Keratinocyte (primary cell): ENCODE results near the gene RIC1. TPM values are rescaled to one million over a fixed set of nuclear protein-coding genes. Genes with fewer than 3 reads are reported as not detected.

Experiments used
- DNase-seq: peaks from one replicate; pipeline ENCODE4 v3.0.0-alpha.2; 2011; ENCODE audit warnings: low read depth, missing footprints, low spot score
- FAIRE-seq: peaks from 2 replicates; lab custom pipeline; 2011; peaks lifted over from hg19 to GRCh38; lab: Jason Lieb, UNC
- H2AFZ ChIP-seq: 2 replicates; pipeline ENCODE4 v1.6.0; 2012; ENCODE audit warnings: low read length, control low read depth, inconsistent platforms; ENCODE audit not compliant: control insufficient read depth
- H3K27ac ChIP-seq: 2 replicates; pipeline ENCODE4 v1.5.1; 2011; ENCODE audit warnings: low read length; ENCODE audit not compliant: control insufficient read depth, insufficient read depth
- H3K27me3 ChIP-seq: 3 replicates; pipeline ENCODE4 v1.6.0; 2011; ENCODE audit warnings: low read length; ENCODE audit not compliant: control insufficient read depth, insufficient read depth; ENCODE audit errors: extremely low read depth
- H3K36me3 ChIP-seq, 2 experiments: 2 replicates in 1 of 2; 3 replicates in 1 of 2; pipeline ENCODE4 v1.5.1; 2011; ENCODE audit warnings: low read length in 2 of 2, mild to moderate bottlenecking in 1 of 2; ENCODE audit not compliant: control insufficient read depth in 2 of 2, insufficient read depth in 2 of 2; ENCODE audit errors: extremely low read depth in 1 of 2
- H3K4me1 ChIP-seq: 3 replicates; pipeline ENCODE4 v1.5.1; 2011; ENCODE audit warnings: low read length; ENCODE audit not compliant: control insufficient read depth, insufficient read depth; ENCODE audit errors: extremely low read depth
- H3K4me2 ChIP-seq: 3 replicates; pipeline ENCODE4 v1.6.0; 2011; ENCODE audit warnings: low read depth, low read length; ENCODE audit not compliant: control insufficient read depth, insufficient read depth; ENCODE audit errors: extremely low read depth
- H3K4me3 ChIP-seq, 3 experiments: fragments of 200-600 bp in 1 of 3; sonication (generic) in 1 of 3; 2 replicates in 2 of 3; 3 replicates in 1 of 3; pipeline ENCODE4 v1.5.1; 2011 to 2016; ENCODE audit warnings: low read length in 3 of 3, mild to moderate bottlenecking in 3 of 3, control low read depth in 2 of 3, inconsistent platforms in 1 of 3, low read depth in 1 of 3, mixed read lengths in 1 of 3, mixed run types in 1 of 3, moderate library complexity in 1 of 3; ENCODE audit not compliant: control insufficient read depth in 2 of 3, insufficient read depth in 2 of 3; ENCODE audit errors: extremely low read depth in 1 of 3
- H3K79me2 ChIP-seq: 2 replicates; pipeline ENCODE4 v1.6.0; 2012; ENCODE audit warnings: low read length; ENCODE audit not compliant: control insufficient read depth, insufficient read depth
- H3K9ac ChIP-seq: 3 replicates; pipeline ENCODE4 v1.6.0; 2011; ENCODE audit warnings: low read length; ENCODE audit not compliant: control insufficient read depth, insufficient read depth; ENCODE audit errors: extremely low read depth
- H3K9me1 ChIP-seq: 3 replicates; pipeline ENCODE4 v1.6.0; 2011; ENCODE audit warnings: low read length; ENCODE audit not compliant: control insufficient read depth, insufficient read depth; ENCODE audit errors: extremely low read depth
- H3K9me3 ChIP-seq: 2 replicates; pipeline ENCODE4 v1.5.1; 2012; ENCODE audit warnings: low read depth, low read length; ENCODE audit not compliant: control insufficient read depth
- H4K20me1 ChIP-seq: 3 replicates; pipeline ENCODE4 v1.6.0; 2011; ENCODE audit warnings: low read length; ENCODE audit not compliant: control insufficient read depth, insufficient read depth; ENCODE audit errors: extremely low read depth
- CTCF ChIP-seq, 3 experiments: IDR thresholded peaks in 1 of 3; conservative IDR thresholded peaks in 1 of 3; optimal IDR thresholded peaks in 1 of 3; 2 replicates in 2 of 3; 3 replicates in 1 of 3; pipeline versions ENCODE3 to v1.5.1; 2011; ENCODE audit warnings: low read length in 3 of 3, mild to moderate bottlenecking in 3 of 3, moderate library complexity in 2 of 3, control low read depth in 1 of 3, inconsistent platforms in 1 of 3; ENCODE audit not compliant: insufficient read depth in 2 of 3; ENCODE audit errors: extremely low read depth in 1 of 3
- EZH2 ChIP-seq: IDR thresholded peaks from one replicate; pipeline ENCODE4 v1.6.1; 2012; ENCODE audit warnings: inconsistent platforms, mild to moderate bottlenecking, low read length, moderate library complexity
- dilution Hi-C: fragments of 300-500 bp; cut with MboI; formaldehyde crosslinking; loops from one replicate; pipeline ENCODE4 v1.7.0; 2020; ENCODE audit warnings: low sequenced_read_pairs; ENCODE audit not compliant: extremely low pct_ligation_motif_present
- polyA plus RNA-seq, 5 experiments: library from polyadenylated mRNA; depleted of rRNA in 3 of 5; stranded (reverse) in 3 of 5; stranded (forward) in 1 of 5; unstranded in 1 of 5; fragments of >200 nt; gene quantifications; 1 replicate in 1 of 5; 2 replicates in 3 of 5; 3 replicates in 1 of 5; pipeline versions ENCODE4 v1.2.1 to v1.2.3, GENCODE V29; 2011 to 2012; ENCODE audit warnings: missing spikeins in 2 of 5, low read depth in 1 of 5, low replicate concordance in 1 of 5

Gene RIC1
- polyA plus RNA-seq, 1 donor (not counting 4 experiments of a cell fraction or from before 2014, with no cell fraction given), result 20.5 TPM

GRCh38 chr9:5620494-5620893, 8.4 kb upstream of the RIC1 start:
- Histone ChIP-seq H3K27me3 (no peaks in the 10 kb centered on the region), H3K36me3 (no peaks in the 10 kb centered on the region), H3K9me3 (no peaks in the 10 kb centered on the region), H3K4me2 (no peak overlapping the region), H3K9me1 (no peaks in the 10 kb centered on the region), H2AFZ (no peak overlapping the region), H3K9ac (no peak overlapping the region), H4K20me1 (no peaks in the 10 kb centered on the region), H3K4me3 (no peak overlapping the region), H3K79me2 (peaks cover 6% of the 10 kb centered on the region), H3K4me1 (peaks cover 12% of the 10 kb centered on the region), H3K27ac (no peak overlapping the region)
- no peak for DNase-seq
- TF ChIP-seq CTCF (optimal IDR thresholded peaks at IDR 0.05 in 1 of 3, IDR thresholded peaks at IDR 0.05 in 1 of 3, conservative IDR thresholded peaks at IDR 0.05 in 1 of 3; ENCODE audit: extremely low read depth in 1 of 3, insufficient read depth in 2 of 3, low read length in 3 of 3), result no peak
- no peak for TF ChIP-seq EZH2
- no peak for FAIRE-seq
- dilution Hi-C loops, result no loop called here

- dilution Hi-C loops, result no loop called here
- Histone ChIP-seq H3K4me3 (no peak overlapping the region), H3K9me3 (no peaks in the 10 kb centered on the region), H3K27me3 (no peaks in the 10 kb centered on the region), H3K4me2 (no peak overlapping the region), H3K27ac (no peak overlapping the region), H3K79me2 (peaks cover 10% of the 10 kb centered on the region), H3K9me1 (no peaks in the 10 kb centered on the region), H2AFZ (no peak overlapping the region), H3K9ac (no peak overlapping the region), H4K20me1 (no peaks in the 10 kb centered on the region), H3K4me1 (peaks cover 12% of the 10 kb centered on the region), H3K36me3 (no peaks in the 10 kb centered on the region)
- DNase-seq, result no peak
- TF ChIP-seq CTCF (optimal IDR thresholded peaks at IDR 0.05 in 1 of 3, IDR thresholded peaks at IDR 0.05 in 1 of 3, conservative IDR thresholded peaks at IDR 0.05 in 1 of 3; ENCODE audit: extremely low read depth in 1 of 3, insufficient read depth in 2 of 3, low read length in 3 of 3) (no peak), EZH2 (no peak)
- no peak for FAIRE-seq
Measured at GRCh38 chr9:5621327-5621726, 7.6 kb upstream of the RIC1 start.
